Testis (tissue), 2 donors: ENCODE data around the gene METTL22.
"Not testable (repeated sequence)": the region's sequence is repeated elsewhere in the genome, so short reads cannot be mapped to it uniquely, and the experiment has no call there.

ENCODE experiments used
- CTCF ChIP-seq, 3 experiments: fragments of 450-650 bp in 2 of 3; fragments of 200-600 bp in 1 of 3; sonication (generic) in 1 of 3; IDR thresholded peaks; one replicate each; pipeline ENCODE4 v1.5.1; 2016 to 2019; ENCODE audit warnings: antibody characterized with exemption in 3 of 3, mild to moderate bottlenecking in 2 of 3, moderate library complexity in 1 of 3
- POLR2A ChIP-seq: fragments of 450-650 bp; IDR thresholded peaks from one replicate; pipeline ENCODE4 v1.6.1; 2017; ENCODE audit warnings: antibody characterized with exemption, mild to moderate bottlenecking, moderate library complexity

GRCh38 chr16:8651958-8652357 lies 30.5 kb downstream of the METTL22 start:
- not testable (repeated sequence) for TF ChIP-seq POLR2A
- TF ChIP-seq CTCF (IDR thresholded peaks at IDR 0.05), result peak in 1 of 3 experiments; percentile 25
